Stimulated activated CD4-positive, alpha-beta T cell treated with anti-CD3 and anti-CD28 coated beads, Interleukin-2, amount 100 ng/mL, for 24 hours (primary cell): ENCODE results near the gene HLA-DOB.
"Not testable (repeated sequence)": the region's sequence is repeated elsewhere in the genome, so short reads cannot be mapped to it uniquely, and the experiment has no call there.

Experiments
- DNase-seq, 2 donors: peaks; one replicate each; pipeline ENCODE4 v3.0.0-alpha.2; 2020

The HLA-DOB gene

GRCh38 chr6:32807020-32807580 is 9.7 kb downstream of the HLA-DOB start:
- no peak for DNase-seq

- DNase-seq: not testable (repeated sequence)
Observed at GRCh38 chr6:32805404-32805803, 11.4 kb downstream of the HLA-DOB start.

GRCh38 chr6:32803416-32803815 is 13.4 kb downstream of the HLA-DOB start:
- no peak for DNase-seq

- no peak for DNase-seq
Observed at GRCh38 chr6:32799740-32800139, 17.1 kb downstream of the HLA-DOB start.

GRCh38 chr6:32799168-32799567 is 17.6 kb downstream of the HLA-DOB start:
- no peak for DNase-seq

- DNase-seq: peak; percentile 87 to 88
Observed at GRCh38 chr6:32796848-32797776, 19.7 kb downstream of the HLA-DOB start.

- DNase-seq: no peak
Observed at GRCh38 chr6:32794510-32794909, 22.3 kb downstream of the HLA-DOB start.

- DNase-seq: no peak
Observed at GRCh38 chr6:32792901-32793435, 23.8 kb downstream of the HLA-DOB start.

- DNase-seq: no peak
Observed at GRCh38 chr6:32790306-32790705, 26.5 kb downstream of the HLA-DOB start.

- DNase-seq: no peak
Observed at GRCh38 chr6:32785781-32786533, 30.8 kb downstream of the HLA-DOB start.

GRCh38 chr6:32782923-32783322 is 33.9 kb downstream of the HLA-DOB start:
- DNase-seq: not testable (repeated sequence)

GRCh38 chr6:32779036-32779435 is 37.8 kb downstream of the HLA-DOB start:
- no peak for DNase-seq

- DNase-seq: no peak
Observed at GRCh38 chr6:32775071-32775470, 41.7 kb downstream of the HLA-DOB start.

- DNase-seq: no peak
Observed at GRCh38 chr6:32774426-32774825, 42.4 kb downstream of the HLA-DOB start.

- no peak for DNase-seq
Observed at GRCh38 chr6:32772656-32773055, 44.1 kb downstream of the HLA-DOB start.

GRCh38 chr6:32764048-32764447 is 52.8 kb downstream of the HLA-DOB start:
- no peak for DNase-seq

GRCh38 chr6:32763421-32763820 is 53.4 kb downstream of the HLA-DOB start, which contains the start of gene HLA-DQB2:
HLA-DQB2 (minus strand) TSS chr6:32763532; CDS start chr6:32763470, 62 bp downstream.
- no peak for DNase-seq
